Measurements from ENCODE around the gene PDSS2.

DNA sequence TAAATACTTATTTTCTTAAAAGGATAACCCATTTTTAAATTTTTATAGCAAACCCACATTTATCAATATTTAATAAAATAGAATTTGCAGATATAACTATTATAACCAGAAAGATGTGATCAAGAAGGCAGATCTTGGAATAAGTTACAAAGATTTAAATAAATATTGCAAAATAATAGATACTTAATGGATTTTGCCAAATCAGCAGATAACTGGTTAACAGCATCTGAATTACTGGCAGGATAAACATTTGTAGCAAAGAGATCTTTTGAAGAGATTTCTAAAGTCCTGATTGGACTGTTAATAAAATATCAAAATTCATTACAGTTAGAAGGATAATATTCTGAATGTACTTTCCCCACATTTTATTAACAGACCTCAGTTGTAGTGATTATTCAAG is 144.2 kb downstream of the PDSS2 start:
- TF ChIP-seq, protein P1, sequence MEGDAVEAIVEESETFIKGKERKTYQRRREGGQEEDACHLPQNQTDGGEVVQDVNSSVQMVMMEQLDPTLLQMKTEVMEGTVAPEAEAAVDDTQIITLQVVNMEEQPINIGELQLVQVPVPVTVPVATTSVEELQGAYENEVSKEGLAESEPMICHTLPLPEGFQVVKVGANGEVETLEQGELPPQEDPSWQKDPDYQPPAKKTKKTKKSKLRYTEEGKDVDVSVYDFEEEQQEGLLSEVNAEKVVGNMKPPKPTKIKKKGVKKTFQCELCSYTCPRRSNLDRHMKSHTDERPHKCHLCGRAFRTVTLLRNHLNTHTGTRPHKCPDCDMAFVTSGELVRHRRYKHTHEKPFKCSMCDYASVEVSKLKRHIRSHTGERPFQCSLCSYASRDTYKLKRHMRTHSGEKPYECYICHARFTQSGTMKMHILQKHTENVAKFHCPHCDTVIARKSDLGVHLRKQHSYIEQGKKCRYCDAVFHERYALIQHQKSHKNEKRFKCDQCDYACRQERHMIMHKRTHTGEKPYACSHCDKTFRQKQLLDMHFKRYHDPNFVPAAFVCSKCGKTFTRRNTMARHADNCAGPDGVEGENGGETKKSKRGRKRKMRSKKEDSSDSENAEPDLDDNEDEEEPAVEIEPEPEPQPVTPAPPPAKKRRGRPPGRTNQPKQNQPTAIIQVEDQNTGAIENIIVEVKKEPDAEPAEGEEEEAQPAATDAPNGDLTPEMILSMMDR (IDR thresholded peaks at IDR 0.05): no peak
- TF ChIP-seq EP300 (IDR thresholded peaks at IDR 0.05): no peak
